Fibroblast of upper back skin (primary cell): Measurements from ENCODE around the gene MPC2.
A peak's percentile ranks its signal among the peaks of the same experiment; 100 is the strongest.
"Not testable (repeated sequence)": the region's sequence is repeated elsewhere in the genome, so short reads cannot be mapped to it uniquely, and the experiment has no call there.

Experiments
- DNase-seq: peaks from one replicate; pipeline ENCODE4 v3.0.0-alpha.2; 2013

Gene MPC2

DNA sequence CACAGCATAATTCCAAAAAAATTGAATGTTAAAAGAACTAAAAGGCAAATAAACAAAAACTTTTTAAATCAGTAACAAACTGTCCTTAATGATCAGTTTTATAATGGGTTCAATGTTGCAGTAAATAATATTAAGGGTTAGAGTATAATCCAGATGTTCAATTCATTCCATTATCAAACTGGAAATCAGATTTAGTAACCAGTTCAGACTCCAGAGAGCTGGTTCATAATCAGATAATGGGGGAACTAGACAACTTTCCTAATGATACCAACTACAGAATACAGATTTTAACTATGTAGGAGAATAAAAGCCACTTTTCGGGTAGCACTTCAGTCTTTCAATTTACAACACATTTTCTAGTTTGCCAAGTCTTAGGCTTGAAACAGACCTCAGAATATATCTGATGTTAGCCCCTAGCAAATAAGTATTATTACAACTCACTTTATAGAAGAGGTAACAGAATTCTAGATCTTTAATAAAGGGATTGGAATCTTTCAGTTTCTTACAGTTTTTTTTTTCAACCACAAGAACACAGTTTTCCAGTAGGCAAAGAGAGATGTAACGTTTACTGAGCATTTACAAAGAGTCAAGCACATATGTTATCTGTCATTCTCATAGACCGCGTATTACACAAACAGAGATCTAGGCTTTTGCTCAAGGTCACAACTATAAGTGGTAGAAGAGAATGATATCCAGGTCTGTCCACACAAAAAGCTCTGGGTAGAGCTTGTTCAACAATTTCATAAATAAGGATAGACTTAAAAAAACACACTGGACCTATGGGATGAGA lies 2.3 kb downstream of the MPC2 start:
- no peak for DNase-seq

DNA sequence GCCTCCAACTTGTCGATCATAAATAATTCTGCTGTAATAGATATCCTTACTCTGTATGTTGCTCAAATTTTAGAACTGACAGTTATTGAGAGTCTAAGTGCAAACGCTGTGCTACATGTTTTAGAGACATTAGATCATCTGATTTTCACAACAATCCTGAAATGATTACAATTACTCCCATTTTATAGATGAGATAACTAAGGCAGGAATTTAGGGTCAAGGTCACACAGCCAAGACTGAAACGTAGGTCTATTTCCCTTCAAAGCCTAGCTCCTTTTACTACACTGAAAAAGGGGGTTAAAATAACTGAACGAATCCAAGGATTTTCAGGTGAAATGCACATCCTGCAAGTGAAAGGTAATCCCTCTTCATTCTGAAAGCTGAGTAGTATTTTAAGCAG lies 3.1 kb downstream of the MPC2 start:
- DNase-seq: no peak

DNA sequence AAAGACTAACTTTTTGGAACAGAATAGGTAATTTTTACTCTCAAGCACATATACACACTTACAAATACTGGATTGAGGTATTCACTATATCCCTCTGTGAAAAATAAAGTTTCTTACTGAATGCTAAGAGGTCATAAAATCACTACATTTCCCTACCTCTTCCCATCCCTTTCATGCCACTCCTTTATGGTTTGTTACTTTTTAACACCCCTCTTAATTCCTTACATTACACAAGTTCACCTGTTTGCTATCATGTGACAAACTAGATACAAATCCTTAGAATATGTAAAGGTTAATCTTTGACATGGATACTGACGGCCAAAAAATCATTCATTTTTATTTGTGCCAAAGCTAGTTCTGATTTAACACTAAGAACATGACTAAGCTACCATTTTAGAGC lies 7.1 kb downstream of the MPC2 start:
- DNase-seq: no peak

GRCh38 chr1:167928919-167929318 lies 8.0 kb downstream of the MPC2 start:
- not testable (repeated sequence) for DNase-seq

DNA sequence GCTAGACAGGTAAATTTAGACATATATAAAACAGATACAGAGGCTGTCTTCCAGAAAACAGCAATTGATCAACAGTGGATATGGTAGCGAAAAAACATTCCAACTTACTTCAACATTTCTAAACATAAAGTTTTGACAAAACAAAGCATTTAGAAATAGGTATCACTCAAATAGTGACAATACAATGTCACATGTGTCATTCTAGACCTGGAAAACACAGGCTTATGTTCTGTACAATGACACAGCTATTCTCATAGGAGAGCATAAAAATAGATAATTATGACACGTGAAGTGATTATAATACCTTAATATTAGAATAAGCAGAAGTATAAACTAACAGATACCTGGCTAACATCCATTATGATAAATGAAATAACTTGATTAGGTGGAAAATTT lies 8.4 kb downstream of the MPC2 start:
- DNase-seq: no peak

DNA sequence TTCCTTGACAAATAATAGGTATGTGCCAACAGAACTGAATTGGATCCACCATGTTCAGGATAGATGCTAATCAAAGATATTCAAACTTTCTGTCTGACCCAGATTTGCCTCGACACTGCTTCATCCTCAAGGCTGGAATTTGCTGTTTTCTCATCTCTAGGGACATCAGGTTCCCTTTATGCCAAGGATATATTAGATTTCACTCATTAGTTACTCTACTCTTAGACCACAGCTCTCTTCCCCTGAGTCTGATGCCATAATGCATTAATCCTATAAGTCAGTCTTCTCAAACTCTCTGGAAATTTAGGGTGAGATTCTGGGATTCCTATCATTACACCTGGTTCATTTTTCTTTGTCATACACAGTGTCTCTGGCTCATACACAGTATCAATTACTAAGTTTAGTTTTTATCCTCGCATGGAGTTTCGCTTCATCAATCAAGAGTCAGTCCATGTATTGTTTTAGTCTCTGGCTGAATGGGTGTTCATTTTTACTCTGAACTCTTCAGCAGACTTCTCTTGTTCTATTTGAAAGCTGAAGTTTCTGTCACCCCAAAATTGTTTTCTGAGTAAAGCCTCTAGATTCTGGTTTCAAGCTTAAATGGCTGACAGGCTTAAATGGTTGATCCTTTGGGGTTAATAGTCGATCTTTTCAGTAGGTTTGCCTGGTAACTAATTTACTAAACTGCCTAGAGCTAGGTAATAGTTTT lies 9.7 kb downstream of the MPC2 start:
- DNase-seq: no peak

GRCh38 chr1:167926486-167926997 lies 10.3 kb downstream of the MPC2 start:
- DNase-seq: no peak

GRCh38 chr1:167924543-167925231 lies 12.2 kb downstream of the MPC2 start:
- DNase-seq: no peak

GRCh38 chr1:167924102-167924501 lies 12.8 kb downstream of the MPC2 start:
- DNase-seq: no peak

GRCh38 chr1:167923324-167924056 lies 13.4 kb downstream of the MPC2 start:
- DNase-seq: no peak

DNA sequence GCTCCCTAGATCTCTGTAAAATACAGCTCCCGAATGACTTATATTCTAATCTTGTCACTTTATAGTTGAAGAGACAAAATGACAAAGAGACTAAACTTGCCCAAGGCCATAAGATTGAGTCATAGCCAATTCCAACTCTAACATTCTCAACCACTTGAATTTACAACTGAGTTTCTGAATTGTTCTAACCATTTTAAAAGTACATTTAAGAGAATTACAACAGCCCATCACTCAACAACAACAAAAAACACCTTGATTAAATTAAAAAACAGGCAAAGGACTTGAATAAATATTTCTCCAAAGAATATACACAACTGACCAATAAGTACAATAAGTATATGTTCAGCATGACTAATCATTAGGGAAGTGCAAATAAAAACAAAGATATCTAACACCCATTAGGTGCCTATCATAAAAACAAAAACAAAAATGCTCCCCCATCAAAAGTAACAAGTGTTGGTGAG lies 14.2 kb downstream of the MPC2 start:
- DNase-seq: no peak

GRCh38 chr1:167922023-167922422 lies 14.8 kb downstream of the MPC2 start:
- DNase-seq: peak; percentile 9

DNA sequence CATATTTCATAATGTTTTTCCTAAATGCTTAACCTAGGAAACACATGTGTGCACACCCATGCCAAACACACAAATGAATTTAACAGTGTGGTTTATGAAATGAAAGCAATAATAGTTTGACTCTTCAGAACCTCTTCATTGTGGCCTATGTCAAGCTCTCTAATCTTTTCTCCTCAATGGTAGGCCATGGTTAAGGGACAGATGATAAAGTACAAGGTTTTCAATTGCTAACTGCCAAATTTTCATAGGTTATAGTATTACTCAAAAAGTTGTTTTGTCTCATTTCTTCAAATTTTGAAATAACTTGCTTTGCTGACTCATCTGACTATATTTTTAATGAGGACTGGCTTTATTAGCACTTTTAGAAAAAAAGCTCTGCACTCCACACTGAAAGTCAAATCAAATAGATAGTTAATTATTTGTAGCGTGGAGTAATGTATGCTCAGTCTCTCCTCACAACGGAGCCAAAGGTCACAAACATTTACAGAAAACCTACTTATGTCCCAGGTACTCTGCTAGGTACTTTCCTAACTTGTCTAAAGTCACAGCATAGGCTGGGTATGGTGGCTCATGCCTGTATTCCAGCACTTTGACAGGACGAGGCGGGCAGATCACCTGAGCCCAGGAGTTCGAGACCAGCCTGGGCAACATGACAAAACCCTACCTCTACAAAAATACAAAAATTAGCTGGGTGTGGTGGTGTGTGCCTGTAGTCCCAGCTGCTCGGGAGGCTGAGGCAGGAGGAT lies 19.9 kb downstream of the MPC2 start:
- no peak for DNase-seq

DNA sequence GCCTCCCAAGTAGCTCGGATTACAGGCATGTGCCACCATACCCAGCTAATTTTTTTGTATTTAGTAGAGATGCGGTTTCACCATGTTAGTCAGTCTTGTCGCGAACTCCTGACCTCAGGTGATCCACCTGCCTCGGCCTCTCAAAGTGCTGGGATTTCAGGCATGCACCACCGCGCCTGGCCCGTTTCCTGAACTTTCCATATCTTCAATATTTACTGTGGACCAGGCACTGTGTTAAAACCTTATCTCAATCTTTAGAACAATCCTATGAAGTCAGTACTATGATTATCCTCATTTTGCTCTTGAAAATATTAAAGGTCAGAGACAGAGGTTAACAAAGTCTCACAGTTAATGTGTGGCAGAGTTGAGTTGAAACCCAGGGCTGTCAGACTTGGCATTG lies 21.3 kb downstream of the MPC2 start:
- DNase-seq: no peak

- no peak for DNase-seq
These were observed 22.9 kb downstream of the MPC2 start, which contains the start of gene ADCY10 for GRCh38 chr1:167913895-167914496. TSS of gene ADCY10 (minus strand) at chr1:167914134. CDS start at chr1:167905140, 8,994 bp downstream.

GRCh38 chr1:167912294-167912693 lies 24.6 kb downstream of the MPC2 start:
- DNase-seq: no peak

GRCh38 chr1:167911413-167911812 lies 25.5 kb downstream of the MPC2 start:
- no peak for DNase-seq

DNA sequence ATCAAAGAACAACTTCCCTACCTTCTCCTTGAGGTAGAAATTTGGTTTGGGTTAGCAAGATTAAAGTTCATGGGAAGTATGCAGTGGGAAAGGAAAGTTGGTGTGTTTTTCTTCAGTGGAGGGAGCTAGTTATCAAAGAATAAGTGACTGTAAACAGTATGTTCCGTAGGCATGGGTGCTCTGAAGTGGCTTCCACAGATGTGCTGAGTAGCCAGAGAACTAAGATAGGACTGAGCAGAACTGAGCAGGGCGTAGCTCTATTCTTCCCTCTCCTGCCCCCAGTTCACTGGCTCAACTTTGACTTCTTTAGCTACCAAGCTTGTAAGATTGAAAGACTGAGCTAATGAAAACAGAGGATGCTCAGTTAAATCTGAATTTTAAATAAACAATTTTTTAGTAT lies 26.3 kb downstream of the MPC2 start:
- DNase-seq: no peak

- DNase-seq: no peak
These were observed 27.1 kb downstream of the MPC2 start for GRCh38 chr1:167909691-167910180.

GRCh38 chr1:167905671-167906070 lies 31.2 kb downstream of the MPC2 start:
- DNase-seq: no peak

DNA sequence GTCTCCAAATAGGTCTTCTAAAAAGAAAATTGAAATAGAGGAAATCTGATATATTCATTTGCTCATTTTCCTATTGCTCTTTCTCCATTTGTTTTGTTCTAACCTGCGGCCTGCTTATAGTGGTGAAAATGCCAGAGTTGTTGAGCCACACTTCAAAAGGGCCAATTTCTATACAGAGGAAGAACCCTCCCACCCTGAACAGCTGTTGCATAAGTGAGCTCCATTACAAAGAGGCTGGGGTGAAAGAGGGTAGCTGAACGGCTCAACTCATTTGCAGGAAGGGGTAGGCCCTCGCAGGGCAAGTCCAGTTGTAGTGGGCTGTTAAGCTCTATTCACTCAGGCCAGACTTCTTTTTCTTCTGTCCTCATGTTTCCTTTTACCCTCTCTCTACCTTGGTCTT lies 31.7 kb downstream of the MPC2 start:
- no peak for DNase-seq
